ENCODE data around the gene ZNF814.

The ZNF814 gene

GRCh38 chr19:57802269-57802668, 86.6 kb downstream of the ZNF814 start:
- no peak overlapping the region for H3K18ac ChIP-seq (ENCODE audit: low read length)
- no peak overlapping the region for H3K4me2 ChIP-seq (ENCODE audit: insufficient read depth, low read length, poor library complexity, severe bottlenecking)
- H3K9me3 ChIP-seq (replicated peaks in 1 of 2; ENCODE audit: control insufficient read depth in 2 of 2, insufficient read depth in 1 of 2, low read depth in 1 of 2, low read length in 2 of 2) = peaks cover 0 to 5% of the 10 kb centered on the region in 2 donors
- H2BK12ac ChIP-seq (ENCODE audit: low read length) = no peak overlapping the region
- H2AFZ ChIP-seq (ENCODE audit: low read length) = no peak overlapping the region
- H2BK5ac ChIP-seq (ENCODE audit: low read length) = no peak overlapping the region
- no peak overlapping the region for H2AK5ac ChIP-seq (ENCODE audit: low read depth, low read length)
- no peak overlapping the region for H4K91ac ChIP-seq (ENCODE audit: low read depth, low read length, poor library complexity)
- no peak overlapping the region for H4K8ac ChIP-seq (ENCODE audit: low read depth, low read length)
- H3K9ac ChIP-seq (ENCODE audit: low read depth, low read length, poor library complexity) = no peak overlapping the region
- H3K79me1 ChIP-seq (ENCODE audit: low read depth, low read length) = no peaks in the 10 kb centered on the region
- H3K4me3 ChIP-seq (ENCODE audit: low read length in 2 of 2) = no peak overlapping the region
- no peak for DNase-seq (ENCODE audit: low spot score)
- peaks cover 2 to 27% of the 10 kb centered on the region in 2 donors for H3K36me3 ChIP-seq (replicated peaks in 1 of 2; ENCODE audit: control insufficient read depth in 2 of 2, insufficient read depth in 2 of 2, low read length in 2 of 2)
- H3K4me1 ChIP-seq (ENCODE audit: control insufficient read depth in 2 of 2, insufficient read depth in 1 of 2, low read depth in 1 of 2, low read length in 2 of 2) = peaks cover 7 to 13% of the 10 kb centered on the region in 2 donors
- WGBS, 2 donors (ENCODE audit: extremely low coverage in 2 of 2, insufficient read length in 2 of 2, insufficient replicate concordance in 1 of 2) = no CpG with 5 or more reads among the region's 4 CpGs
- H3K4ac ChIP-seq (ENCODE audit: low read length) = no peak overlapping the region
- H3K27me3 ChIP-seq (ENCODE audit: control insufficient read depth in 3 of 3, insufficient read depth in 3 of 3, low read depth in 1 of 3, low read length in 3 of 3) = no peaks in the 10 kb centered on the region
- peak overlapping the region; percentile 34 for H3K27ac ChIP-seq (replicated peaks; ENCODE audit: low read length)
- H3K14ac ChIP-seq (ENCODE audit: low read length) = no peak overlapping the region
- no peak overlapping the region for H2BK15ac ChIP-seq (ENCODE audit: low read length)
- H2BK120ac ChIP-seq (ENCODE audit: low read depth, low read length) = no peak overlapping the region
- no peak overlapping the region for H3K23ac ChIP-seq (ENCODE audit: low read depth, low read length, poor library complexity)

GRCh38 chr19:57800696-57801095, 88.1 kb downstream of the ZNF814 start:
- Histone ChIP-seq H3K9me3 (replicated peaks in 1 of 2; ENCODE audit: control insufficient read depth in 2 of 2, insufficient read depth in 1 of 2, low read depth in 1 of 2, low read length in 2 of 2) (peaks cover 0 to 3% of the 10 kb centered on the region in 2 donors), H2BK120ac (ENCODE audit: low read depth, low read length) (no peak overlapping the region), H3K36me3 (replicated peaks in 1 of 2; ENCODE audit: control insufficient read depth in 2 of 2, insufficient read depth in 2 of 2, low read length in 2 of 2) (peaks cover 5 to 30% of the 10 kb centered on the region in 2 donors), H3K79me1 (ENCODE audit: low read depth, low read length) (no peaks in the 10 kb centered on the region), H2BK12ac (ENCODE audit: low read length) (no peak overlapping the region), H3K4me1 (ENCODE audit: control insufficient read depth in 2 of 2, insufficient read depth in 1 of 2, low read depth in 1 of 2, low read length in 2 of 2) (peaks cover 7 to 13% of the 10 kb centered on the region in 2 donors), H2AFZ (ENCODE audit: low read length) (no peak overlapping the region), H3K27ac (replicated peaks; ENCODE audit: low read length) (peak overlapping the region; percentile 85), H3K4me2 (ENCODE audit: insufficient read depth, low read length, poor library complexity, severe bottlenecking) (peak overlapping the region; percentile 28), H2AK5ac (ENCODE audit: low read depth, low read length) (no peak overlapping the region), H2BK15ac (ENCODE audit: low read length) (no peak overlapping the region), H3K4me3 (ENCODE audit: low read length in 2 of 2) (no peak overlapping the region), H4K8ac (ENCODE audit: low read depth, low read length) (no peak overlapping the region), H4K91ac (ENCODE audit: low read depth, low read length, poor library complexity) (no peak overlapping the region), H3K4ac (ENCODE audit: low read length) (no peak overlapping the region), H3K14ac (ENCODE audit: low read length) (no peak overlapping the region), H3K23ac (ENCODE audit: low read depth, low read length, poor library complexity) (no peak overlapping the region), H3K9ac (ENCODE audit: low read depth, low read length, poor library complexity) (no peak overlapping the region), H3K18ac (ENCODE audit: low read length) (no peak overlapping the region), H2BK5ac (ENCODE audit: low read length) (no peak overlapping the region), H3K27me3 (ENCODE audit: control insufficient read depth in 3 of 3, insufficient read depth in 3 of 3, low read depth in 1 of 3, low read length in 3 of 3) (no peaks in the 10 kb centered on the region)
- no CpG with 5 or more reads among the region's 5 CpGs for WGBS, 2 donors (ENCODE audit: extremely low coverage in 2 of 2, insufficient read length in 2 of 2, insufficient replicate concordance in 1 of 2)
- DNase-seq (ENCODE audit: low spot score) = peak; percentile 45
